Kidney capillary endothelial cell (primary cell): Measurements from ENCODE around the gene CHAF1A.

Experiments used
- DNase-seq: peaks from one replicate; pipeline ENCODE4 v3.0.0-alpha.2; 2018; ENCODE audit warnings: low spot score

The CHAF1A gene

GRCh38 chr19:4441994-4442818 lies 39.8 kb downstream of the CHAF1A start:
- DNase-seq: no peak

GRCh38 chr19:4442819-4443146 lies 40.3 kb downstream of the CHAF1A start:
- no peak for DNase-seq

- no peak for DNase-seq
Observed at GRCh38 chr19:4443188-4443587, 40.7 kb downstream of the CHAF1A start.

GRCh38 chr19:4443966-4444764 lies 41.7 kb downstream of the CHAF1A start:
- DNase-seq: no peak

- no peak for DNase-seq
Observed at GRCh38 chr19:4444765-4445741, 42.6 kb downstream of the CHAF1A start.

- no peak for DNase-seq
Observed at GRCh38 chr19:4445963-4446703, 43.7 kb downstream of the CHAF1A start.

- DNase-seq: no peak
Observed at GRCh38 chr19:4446704-4447200, 44.3 kb downstream of the CHAF1A start.

GRCh38 chr19:4447327-4448146 lies 45.1 kb downstream of the CHAF1A start:
- no peak for DNase-seq

- DNase-seq: no peak
Observed at GRCh38 chr19:4448147-4448985, 45.9 kb downstream of the CHAF1A start.

- DNase-seq: no peak
Observed at GRCh38 chr19:4449022-4449638, 46.7 kb downstream of the CHAF1A start.

GRCh38 chr19:4449639-4450028 lies 47.2 kb downstream of the CHAF1A start:
- DNase-seq: no peak

GRCh38 chr19:4452230-4452990 lies 50.0 kb downstream of the CHAF1A start:
- no peak for DNase-seq

- no peak for DNase-seq
Observed at GRCh38 chr19:4453232-4454179, 51.1 kb downstream of the CHAF1A start.

- DNase-seq: no peak
Observed at GRCh38 chr19:4454747-4455718, 52.6 kb downstream of the CHAF1A start.

- DNase-seq: no peak
Observed at GRCh38 chr19:4455719-4456475, 53.5 kb downstream of the CHAF1A start.
